Stimulated activated CD4-positive, alpha-beta T cell treated with anti-CD3 and anti-CD28 coated beads, Interleukin-2, amount 100 ng/mL, for 4 hours (primary cell): ENCODE results near the gene PRKCZ.
A peak's percentile ranks its signal among the peaks of the same experiment; 100 is the strongest.
"Not testable (repeated sequence)": the region's sequence is repeated elsewhere in the genome, so short reads cannot be mapped to it uniquely, and the experiment has no call there.

Experiments
- DNase-seq: peaks from one replicate; pipeline ENCODE4 v3.0.0-alpha.2; 2020; ENCODE audit warnings: low read depth

The PRKCZ gene

DNA sequence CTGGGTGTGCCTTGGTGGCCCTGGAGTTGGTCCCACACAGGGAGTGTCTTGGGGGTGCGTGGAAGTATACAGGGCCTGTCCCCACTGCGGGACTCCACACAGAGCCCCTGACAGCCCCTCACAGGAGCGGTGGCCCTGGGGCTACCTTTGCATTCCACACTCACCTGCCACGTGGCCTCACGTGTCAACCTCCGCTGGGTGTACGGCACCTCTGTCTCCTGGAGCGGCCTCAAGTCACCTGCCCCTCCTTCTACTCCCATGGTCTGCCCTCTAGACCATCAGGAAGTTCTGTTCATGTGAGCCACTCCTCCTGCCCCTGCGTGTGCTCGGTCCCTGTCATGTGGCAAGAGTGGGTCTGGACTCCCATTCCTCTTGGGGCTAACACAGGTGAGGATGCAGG lies 85.7 kb downstream of the PRKCZ start:
- no peak for DNase-seq

DNA sequence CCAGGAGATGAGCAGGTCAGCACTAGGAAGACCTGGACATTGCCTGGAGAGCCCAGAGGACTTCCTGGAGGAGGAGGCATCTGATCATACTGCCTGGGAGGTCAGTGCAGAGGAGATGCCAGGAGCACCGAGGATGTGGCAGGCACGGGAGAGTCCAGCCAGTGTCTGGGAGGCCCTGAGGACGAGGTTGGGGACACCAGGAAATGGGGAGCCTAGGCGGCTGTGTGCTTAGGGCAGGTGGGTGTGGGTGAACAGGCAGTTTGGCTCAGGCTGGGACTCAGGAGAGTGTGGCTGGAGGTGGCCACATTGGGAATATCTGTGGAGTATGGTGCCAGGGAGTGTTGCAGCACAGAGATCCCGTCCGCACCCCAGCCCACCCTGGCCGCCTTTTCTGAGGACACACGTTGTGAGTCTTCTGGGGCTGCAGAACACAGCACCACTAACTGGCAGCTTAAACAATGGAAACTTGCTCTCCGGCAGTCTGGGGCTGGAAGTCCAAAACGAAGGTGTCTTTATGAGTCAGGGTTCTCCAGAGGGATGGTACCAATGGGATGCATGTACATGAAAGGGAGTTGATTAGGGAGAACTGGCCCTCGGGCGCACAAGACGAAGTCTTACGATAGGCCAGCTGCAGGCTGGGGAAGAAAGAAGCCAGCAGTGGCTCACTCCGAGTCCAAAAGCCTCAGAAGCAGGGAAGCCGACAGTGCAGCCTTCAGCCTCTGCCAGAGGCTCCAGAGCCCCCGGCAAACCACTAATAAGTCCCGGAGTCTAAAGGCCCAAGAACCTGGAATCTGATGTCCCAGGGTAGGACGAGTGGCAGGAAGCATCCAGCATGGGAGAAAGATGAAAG lies 86.4 kb downstream of the PRKCZ start:
- DNase-seq: no peak

DNA sequence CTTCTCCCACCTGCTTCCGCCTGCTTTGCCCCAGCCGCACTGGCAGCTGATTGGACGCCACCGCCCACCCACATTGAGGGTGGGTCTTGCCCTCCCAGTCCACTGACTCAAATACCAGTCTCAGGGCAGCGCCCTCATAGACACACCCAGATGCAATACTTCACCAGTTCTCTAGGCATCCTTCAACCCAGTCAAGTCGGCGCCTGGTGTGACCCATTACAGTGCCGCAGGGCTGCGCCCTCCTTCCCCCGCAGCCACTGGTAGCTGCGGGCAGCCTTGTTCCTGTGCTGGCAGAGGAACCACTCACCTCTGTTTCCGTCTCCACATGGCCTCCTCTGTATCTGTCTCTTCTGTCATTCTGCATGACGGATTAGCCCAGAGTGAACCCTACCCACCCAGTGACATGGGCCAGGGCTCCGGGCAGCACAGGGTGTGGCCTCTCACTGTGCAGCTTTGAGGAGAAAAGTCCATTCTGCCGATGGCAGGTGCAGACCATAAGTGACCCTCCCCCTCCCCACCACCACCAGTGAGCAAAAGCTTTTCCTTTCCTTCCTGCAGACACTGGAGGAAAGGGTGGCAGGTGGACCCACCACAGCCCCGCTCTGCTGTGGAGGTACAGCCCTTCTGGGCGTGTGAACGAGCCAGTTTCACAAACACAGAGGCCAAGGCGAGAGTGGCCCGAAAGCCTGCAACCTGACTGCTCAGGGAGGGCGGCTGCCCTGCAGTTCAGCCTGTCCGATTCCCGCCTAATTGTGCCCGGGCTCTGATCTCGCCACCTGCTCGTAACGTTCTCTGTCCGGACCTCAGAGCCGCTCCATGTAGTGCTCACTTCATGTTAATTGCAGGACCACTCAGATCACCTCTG lies 87.3 kb downstream of the PRKCZ start:
- no peak for DNase-seq

DNA sequence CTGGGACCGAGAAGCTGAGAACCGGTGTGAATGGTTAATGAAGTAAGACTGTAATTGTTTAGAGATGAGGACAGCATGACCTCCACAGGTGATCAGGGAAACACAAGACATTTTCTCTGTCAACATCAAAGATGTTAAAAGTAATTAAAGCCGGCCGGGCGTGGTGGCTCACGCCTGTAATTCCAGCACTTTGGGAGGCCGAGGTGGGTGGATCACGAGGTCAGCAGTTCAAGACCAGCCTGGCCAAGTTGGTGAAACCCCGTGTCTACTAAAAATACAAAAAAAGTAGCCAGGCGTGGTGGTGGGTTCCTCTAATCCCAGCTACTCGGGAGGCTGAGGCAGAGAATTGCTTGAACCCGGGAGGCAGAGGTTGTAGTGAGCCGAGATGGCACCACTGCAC lies 88.9 kb downstream of the PRKCZ start:
- DNase-seq: not testable (repeated sequence)

DNA sequence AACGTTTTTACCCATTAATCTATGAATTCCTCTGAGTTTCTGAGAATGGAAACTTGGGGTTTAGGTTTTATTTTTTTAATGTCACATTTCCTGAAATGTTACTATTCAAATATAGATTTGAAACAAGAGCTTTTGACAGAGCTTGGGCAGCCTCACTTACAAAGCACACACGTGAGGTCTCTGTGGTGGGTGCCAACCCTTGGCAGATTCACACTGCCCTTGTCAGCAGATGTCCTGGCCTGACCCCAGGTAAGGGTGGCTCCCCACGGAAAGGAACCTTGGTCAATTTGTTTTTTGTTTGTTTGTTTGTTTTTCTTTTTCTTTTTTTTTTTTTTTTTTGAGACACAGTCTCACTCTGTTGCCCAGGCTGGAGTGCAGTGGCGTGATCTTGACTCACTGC lies 90.8 kb downstream of the PRKCZ start:
- DNase-seq: no peak

DNA sequence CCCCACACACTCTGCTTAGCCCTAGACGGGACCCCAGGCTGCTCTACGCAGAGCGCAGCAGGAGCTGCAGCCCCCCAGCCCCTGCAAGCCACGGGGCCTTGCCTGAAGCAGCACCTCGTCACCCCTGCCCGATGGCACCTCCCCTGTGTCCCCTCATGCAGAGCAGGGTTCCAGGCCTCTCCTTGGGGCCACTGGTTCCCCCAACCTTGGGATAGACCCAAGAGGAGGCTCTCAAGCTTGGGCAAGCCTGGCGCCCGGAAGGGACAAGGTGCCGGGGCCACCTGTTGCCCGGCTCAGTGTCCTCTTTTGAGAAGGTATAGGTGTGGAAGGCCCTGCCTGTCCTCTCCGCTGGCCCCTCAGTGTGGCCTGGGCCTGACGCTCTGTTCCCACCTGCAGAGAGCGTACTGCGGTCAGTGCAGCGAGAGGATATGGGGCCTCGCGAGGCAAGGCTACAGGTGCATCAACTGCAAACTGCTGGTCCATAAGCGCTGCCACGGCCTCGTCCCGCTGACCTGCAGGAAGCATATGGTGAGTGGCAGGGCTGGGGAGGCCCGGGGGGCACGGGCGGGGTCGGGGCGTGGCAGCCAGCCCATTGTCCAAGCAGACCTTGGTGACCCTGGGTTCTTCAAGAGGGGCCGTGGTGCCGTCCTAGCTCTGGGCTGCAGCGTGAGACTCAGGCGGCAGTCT lies 93.7 kb downstream of the PRKCZ start:
- DNase-seq: no peak

DNA sequence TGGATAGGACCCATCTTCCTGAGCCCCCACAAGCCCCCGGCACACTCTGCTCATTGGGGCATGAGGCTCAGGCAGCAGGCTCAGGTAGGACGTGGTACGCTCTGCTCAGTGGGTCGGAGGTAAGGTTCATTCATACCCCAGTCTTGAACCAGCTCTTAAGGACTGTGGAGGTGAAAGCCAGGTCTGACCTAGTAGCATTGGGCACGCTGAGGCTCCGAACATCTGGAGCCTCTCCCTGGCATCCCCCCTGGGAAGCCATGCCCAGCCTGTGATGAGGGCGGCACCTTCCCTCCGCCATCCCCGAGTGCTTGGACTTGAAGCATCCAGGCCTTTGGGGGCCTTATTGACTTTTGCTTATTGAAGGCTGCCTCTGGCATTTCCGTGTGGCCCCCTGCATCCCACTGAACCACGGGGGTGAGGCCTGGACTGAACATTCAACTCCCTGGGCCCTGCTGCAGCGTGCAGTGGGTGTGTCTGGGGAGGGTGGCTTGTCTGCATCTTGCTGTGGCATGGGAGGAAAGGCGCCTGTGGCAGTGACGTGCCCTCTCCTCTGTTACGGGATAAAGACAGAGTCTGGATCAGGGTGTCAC lies 94.4 kb downstream of the PRKCZ start:
- no peak for DNase-seq

DNA sequence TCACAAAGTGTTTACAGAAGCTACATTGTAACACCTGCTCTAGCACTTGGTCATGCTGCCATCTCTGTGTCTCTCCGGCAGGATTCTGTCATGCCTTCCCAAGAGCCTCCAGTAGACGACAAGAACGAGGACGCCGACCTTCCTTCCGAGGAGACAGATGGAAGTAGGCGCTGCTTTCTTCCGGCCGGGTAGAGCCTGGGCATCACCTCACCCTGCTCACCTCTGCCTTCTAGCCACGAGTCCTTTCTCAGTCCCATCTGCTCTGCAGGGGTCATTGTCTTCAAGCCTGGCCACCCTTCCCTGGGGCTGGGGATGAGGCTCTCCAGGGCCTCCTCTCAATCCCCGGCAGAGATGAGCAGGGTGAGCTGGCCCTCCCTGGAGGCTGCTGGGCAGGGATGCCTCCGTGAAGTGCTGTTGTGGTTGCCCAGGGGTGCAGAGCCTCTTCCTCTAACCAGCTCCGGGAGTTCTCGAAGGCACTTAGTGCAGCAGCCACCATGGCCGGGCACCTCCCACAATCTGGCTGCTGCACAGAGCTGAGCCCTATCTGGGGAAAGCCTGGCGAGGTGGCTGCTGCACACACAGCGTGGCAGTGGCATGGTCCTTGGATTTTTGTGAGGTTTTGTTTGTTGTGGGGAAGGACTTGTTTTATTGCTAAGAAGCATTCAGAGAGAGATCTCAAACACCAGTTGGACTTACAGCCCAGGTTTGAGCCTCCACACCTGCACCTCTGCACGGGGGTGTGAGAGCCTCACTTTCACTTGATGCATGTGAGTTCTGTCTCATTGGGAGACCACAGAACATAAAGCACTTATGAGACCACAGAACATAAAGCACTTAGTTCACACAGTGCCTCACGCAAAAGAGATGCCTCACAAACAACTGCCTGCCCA lies 96.0 kb downstream of the PRKCZ start:
- no peak for DNase-seq

DNA sequence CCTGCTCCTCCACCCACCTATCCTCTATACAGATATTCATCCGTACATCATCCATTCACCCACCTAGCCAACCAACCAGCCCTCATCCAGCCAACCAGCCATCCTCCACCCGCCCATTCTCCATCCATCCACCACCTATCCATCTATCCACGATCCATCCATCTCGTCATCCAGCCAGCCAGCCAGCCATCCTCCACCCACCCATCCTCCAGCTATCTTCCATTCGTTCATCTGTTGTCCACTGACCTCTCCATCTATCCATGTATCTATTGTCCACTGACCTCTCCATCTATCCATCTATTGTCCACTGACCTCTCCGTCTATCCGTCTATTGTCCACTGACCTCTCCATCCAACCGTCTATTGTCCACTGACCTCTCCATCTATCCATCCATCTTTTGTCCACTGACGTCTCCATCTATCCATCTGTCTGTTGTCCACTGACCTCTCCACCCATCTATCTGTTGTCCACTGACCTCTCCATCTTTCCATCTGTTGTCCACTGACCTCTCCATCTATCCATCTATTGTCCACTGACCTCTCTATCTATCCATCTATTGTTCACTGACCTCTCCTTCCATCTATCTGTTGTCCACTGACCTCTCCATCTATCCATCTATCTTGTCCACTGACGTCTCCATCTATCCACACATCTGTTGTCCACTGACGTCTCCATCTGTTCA lies 96.8 kb downstream of the PRKCZ start:
- no peak for DNase-seq

DNA sequence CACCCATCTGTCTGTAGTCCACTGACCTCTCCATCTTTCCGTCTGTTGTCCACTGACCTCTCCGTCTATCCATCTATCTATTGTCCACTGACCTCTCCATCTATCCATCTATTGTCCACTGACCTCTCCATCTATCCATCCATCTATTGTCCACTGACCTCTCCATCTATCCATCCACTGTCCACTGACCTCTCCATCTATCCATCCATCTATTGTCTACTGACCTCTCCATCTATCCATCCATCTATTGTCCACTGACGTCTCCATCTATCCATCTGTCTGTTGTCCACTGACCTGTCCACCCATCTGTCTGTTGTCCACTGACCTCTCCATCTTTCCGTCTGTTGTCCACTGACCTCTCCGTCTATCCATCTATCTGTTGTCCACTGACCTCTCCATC lies 97.7 kb downstream of the PRKCZ start:
- DNase-seq: not testable (repeated sequence)

DNA sequence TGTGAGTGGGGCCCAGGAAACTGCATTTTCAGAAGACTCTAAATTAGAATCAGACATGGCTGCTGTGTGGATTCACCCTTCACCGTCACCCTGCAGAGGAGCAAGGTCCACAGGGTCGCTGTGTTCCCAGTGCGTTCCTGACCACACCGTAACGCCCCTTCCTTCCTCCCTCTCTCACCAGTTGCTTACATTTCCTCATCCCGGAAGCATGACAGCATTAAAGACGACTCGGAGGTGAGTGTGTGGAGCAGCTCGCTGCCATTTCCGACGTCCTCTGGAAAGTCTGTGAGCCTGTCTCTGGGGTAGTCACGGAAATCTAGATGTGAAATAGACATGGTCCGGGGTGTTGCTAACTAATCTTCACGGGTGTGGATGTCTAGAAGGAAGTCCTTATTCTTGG lies 98.5 kb downstream of the PRKCZ start:
- peak; percentile 24 for DNase-seq

DNA sequence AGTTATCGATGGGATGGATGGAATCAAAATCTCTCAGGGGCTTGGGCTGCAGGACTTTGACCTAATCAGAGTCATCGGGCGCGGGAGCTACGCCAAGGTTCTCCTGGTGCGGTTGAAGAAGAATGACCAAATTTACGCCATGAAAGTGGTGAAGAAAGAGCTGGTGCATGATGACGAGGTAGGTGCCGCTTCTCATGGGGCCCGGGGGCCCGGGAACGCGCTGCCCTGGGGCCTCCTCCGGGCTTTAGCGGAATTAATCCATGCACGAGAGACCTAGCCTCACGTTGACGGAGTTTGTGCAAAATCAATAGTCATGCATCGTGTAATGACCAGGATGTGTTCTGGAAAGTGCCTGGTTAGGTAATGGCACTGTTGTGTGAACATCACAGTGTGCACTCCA lies 100.6 kb downstream of the PRKCZ start:
- DNase-seq: no peak

DNA sequence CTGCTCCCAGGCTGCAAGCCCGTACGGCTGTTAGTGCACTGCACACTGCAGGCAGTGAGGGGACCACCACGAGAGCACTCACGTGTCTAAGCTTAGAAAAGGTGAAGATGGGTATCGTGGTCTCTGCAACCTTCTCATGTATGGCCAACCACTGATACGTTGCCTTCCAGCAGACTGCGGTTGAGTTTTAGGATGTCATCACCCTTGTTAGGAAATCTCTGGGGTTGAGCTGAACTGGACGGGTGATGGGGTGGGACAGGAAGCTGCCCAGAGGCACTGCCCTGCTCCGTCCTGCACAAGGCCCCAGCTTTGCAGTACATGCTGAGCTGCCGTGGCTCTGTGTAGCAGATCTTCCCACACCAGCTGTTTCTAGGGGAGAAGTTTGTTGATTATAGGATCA lies 101.0 kb downstream of the PRKCZ start:
- DNase-seq: no peak

DNA sequence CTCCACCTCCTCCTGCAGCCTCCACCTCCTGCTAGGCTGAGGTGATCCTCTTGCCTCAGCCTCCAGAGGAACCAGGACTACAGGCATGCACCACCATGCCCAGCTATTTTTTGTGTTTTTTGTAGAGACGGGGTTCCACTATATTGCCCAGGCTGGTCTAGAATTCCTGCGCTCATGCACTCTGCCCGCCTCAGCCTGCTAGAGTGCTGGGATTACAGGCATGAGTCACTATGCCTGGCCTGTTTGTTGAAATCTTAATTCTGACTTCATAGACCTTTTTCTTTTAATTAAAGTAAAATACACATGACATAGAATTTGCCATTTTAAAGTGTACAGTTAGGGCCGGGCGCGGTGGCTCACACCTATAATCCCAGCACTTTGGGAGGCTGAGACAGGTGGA lies 101.7 kb downstream of the PRKCZ start:
- no peak for DNase-seq

DNA sequence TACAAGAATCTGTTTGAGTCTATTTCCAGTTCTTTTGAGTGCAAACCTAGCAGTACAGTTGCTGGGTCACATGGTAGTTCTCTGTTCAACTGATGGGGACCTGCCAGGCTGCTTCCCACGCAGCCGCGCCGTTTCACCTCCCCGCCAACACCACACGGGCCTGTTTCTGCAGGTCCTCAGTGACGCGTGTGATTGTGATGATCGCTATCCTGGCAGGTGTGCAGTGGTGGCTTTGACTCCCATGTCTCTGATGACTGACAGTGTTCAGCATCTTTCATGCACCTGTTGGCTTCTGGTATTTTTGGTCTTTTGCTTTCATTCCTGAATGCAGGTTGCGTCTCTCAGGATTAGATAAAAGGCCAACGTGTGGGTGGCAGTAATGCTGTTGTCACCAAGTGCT lies 102.7 kb downstream of the PRKCZ start:
- DNase-seq: no peak

DNA sequence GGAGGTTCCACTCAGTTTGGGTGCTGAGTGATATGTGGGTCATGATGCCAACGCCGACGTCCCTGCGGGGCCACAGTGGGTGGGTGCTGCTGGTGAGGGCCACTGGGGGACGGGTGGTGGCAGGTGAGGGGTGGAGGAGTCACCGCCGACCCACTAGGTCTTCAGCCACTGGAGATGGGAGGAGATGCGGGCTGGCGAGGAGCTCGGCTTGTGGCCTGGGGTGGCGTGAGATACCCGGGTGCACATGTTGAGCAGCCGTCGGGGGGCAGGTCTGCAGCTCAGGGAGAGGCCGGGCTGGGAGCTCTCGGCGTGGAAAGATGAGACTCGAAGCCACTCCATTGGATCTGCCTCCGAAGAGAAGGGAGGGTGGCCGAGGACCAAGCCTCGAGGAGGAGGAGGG lies 103.8 kb downstream of the PRKCZ start:
- DNase-seq: no peak

DNA sequence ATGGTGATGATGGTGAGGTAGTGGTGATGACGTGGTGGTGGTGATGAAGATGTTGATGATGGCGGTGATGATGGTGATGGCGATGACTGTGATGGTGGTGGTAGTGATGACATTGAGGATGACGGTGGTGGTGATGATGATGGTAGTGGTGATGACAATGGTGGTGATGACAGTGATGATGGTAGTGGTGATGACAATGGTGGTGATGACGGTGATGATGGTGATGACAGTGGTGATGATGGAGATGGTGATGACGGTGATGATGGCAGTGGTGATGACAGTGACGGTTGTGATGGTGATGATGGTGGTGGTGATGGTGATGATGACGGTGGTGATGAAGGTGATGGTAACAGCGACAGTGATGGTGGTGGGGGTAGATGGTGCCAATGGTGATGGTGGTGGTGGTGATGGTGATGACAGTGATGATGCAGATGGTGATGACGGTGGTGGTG lies 105.0 kb downstream of the PRKCZ start:
- no peak for DNase-seq

DNA sequence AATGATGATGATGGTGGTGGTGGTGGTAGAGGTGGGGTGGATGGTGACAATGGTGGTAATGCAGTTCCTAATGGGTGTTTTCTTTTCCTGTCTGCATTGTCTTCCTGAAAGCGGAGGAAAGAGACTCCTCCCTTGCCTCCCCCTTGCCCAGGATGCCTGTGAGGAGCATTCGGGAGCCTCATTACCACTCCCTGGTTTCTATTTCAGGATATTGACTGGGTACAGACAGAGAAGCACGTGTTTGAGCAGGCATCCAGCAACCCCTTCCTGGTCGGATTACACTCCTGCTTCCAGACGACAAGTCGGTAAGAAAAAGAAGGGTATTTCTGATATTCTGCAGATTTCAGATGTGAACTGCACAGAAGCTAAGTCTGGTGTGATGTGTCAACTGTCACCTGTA lies 105.6 kb downstream of the PRKCZ start:
- no peak for DNase-seq

DNA sequence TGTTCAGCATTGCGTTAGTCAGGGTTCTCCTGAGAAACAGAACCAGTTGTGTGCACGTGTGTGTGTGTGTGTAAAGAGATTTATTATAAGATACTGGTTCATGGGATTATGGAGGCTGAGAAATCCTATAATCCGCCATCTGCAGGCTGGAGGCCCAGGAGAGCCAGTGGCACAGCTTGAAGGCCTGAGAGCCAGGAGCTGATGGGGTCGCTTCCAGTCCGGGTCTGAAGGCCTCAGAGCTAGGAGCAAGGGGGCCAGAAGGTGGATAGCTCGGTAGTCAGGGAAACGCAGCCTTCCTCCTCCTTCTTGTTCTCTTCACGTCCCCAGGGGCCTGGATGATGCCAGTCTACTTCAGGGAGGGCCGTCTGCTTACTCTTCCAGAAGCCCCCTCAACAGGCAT lies 106.7 kb downstream of the PRKCZ start:
- no peak for DNase-seq

DNA sequence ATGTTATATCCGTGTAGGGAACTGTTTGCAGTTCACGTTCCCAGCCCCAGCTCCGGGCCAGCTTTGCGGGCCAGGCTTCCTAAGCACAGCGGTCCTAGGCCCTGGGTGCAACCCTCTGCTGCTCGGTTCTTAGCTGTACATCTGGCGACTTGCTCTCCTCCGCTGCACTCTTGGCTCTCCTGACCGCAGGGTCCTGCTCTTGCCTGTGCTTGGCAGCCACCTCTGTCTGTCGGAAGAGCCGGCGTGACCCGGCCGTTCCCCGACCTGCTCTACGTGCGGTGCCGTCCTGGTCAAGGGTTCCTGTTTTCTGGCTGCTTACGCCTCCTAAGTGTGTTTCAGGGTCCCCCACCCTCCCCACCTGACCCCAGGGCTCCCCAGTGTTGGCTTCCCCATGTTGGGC lies 107.6 kb downstream of the PRKCZ start:
- DNase-seq: no peak

DNA sequence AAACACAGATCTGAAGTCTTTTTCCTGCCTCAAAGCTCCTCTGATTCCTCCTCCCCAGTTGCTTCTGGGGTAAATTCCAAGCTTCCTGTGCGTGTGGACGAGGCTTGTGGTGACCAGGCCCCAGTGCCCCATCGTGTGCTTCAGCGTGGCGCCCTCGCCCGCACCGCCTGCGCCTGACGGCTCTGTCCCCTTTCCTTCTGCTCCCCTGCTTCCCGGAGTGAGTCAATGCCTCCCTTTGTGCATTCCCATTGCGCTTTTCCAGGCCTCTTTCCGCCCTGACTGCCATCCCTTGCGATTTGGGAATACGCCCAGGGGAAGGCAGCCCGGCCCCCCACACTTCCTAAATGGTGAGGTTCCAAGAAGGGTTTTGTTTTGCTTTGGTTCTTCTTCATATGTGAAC lies 108.1 kb downstream of the PRKCZ start:
- DNase-seq: no peak
